Panc1 (cell line): Measurements from ENCODE around the gene TNIP1.

Experiments
- POLR2AphosphoS5 ChIP-seq: IDR thresholded peaks from 2 replicates; pipeline ENCODE4 v1.6.1; 2012; ENCODE audit warnings: mild to moderate bottlenecking, low read depth, low read length, moderate library complexity
- TF ChIP-seq, protein P1 (sequence below): fragments of 450-650 bp; IDR thresholded peaks from 2 replicates; pipeline ENCODE4 v1.5.1; 2017; ENCODE audit warnings: mild to moderate bottlenecking

DNA sequence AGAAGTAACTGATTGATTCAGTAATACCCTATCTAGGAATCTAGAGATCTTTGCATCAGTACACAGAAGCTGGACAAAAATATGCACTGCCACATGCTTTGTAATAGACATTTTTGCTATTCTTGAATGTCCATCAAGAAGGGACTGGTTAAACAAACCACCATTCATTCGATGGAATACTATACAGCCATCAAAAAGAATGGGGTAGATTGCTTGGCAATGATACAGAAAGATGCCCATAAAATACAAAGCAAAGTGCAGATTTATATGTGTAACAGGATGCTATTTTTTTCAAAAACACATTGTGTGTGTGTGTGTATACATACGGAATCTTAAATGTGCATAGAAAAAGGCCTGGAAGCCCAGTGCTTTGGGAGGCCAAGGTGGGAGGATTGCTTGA lies 7.6 kb downstream of the TNIP1 start:
- TF ChIP-seq, protein P1, sequence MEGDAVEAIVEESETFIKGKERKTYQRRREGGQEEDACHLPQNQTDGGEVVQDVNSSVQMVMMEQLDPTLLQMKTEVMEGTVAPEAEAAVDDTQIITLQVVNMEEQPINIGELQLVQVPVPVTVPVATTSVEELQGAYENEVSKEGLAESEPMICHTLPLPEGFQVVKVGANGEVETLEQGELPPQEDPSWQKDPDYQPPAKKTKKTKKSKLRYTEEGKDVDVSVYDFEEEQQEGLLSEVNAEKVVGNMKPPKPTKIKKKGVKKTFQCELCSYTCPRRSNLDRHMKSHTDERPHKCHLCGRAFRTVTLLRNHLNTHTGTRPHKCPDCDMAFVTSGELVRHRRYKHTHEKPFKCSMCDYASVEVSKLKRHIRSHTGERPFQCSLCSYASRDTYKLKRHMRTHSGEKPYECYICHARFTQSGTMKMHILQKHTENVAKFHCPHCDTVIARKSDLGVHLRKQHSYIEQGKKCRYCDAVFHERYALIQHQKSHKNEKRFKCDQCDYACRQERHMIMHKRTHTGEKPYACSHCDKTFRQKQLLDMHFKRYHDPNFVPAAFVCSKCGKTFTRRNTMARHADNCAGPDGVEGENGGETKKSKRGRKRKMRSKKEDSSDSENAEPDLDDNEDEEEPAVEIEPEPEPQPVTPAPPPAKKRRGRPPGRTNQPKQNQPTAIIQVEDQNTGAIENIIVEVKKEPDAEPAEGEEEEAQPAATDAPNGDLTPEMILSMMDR: no peak
- no peak for TF ChIP-seq POLR2AphosphoS5
